Ammon's horn (tissue), 1 donor: ENCODE results near the gene FBLN2.

Experiments used
- DNase-seq: peaks from one replicate; pipeline ENCODE4 v3.0.0-alpha.2; 2016; ENCODE audit warnings: low spot score

The FBLN2 gene

DNA sequence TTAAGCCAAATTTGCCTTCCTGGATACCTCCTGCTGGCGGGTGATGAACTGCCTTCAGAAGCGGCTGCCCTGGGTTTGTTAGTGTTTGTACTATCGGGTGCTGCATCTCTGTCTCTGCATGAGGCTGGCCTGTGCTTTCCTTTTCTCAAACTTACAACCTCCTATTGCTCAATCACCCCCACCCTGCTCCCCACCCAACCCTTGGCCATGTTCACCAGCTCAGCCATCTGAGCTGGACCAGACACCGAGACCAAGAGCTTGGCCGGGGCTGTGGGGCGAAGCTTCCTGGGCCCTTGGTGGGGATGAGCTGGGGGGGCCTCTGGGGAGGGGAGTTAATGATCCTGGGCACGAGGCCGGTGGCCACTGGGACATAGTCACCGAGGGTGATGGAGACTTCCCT lies 16.8 kb upstream of the FBLN2 start:
- DNase-seq, result no peak

DNA sequence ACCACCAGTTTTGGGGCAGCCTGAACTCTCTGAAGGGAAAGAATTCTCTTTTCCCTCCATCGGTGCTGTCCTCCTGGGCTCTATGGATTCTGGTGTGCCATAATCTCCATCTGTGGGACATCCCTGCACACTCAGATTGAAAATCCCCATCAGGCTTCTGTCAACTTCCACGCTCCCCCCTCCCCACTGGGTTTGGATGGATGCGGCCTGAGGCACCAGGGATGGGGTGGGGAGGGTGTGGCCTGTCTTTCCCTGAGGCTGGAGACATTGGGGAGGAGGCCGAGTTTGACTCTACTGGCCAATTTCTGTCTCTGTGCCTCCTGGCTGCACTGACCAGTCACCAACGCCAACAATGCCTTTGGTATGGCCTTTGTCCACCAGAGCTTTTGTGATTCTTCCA lies 16.3 kb upstream of the FBLN2 start:
- DNase-seq, result no peak

DNA sequence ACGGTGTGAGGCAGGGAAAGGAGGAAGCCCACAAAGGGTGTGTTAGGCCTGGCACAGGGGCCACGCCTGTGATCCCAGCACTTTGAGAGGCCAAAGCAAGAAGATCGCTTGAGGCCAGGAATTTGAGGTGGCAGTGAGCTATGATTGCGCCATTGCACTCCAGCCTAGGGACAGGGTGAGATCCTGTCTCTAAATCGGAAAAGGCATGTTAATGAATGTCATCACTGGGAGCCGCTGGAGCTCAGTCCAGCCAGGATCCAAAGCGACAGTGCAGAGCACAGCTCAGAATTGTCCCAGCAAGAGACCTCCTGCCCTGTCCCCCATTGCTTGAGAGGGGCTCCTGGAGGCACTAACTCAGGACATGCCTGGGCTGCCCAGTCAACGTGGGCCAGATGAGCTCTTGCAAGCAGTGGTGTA lies 15.0 kb upstream of the FBLN2 start:
- DNase-seq, result no peak

DNA sequence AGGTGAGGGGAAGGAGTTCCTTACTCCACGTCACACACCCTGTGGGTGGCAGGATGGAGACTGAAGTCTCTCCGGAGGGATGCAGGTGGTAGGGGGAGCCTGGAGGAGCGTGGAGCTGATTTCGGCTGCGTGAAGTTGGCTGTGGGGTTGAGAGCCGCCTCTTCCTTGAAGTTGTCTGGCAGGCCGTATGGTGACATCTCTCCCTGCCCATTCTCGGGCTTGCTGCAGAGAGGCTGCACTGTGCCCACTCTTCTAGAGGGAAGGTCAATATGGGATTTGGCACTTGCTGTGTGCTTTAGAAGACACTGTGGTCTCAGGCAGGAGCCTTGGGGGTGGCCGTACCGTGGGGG lies 13.4 kb upstream of the FBLN2 start:
- no peak for DNase-seq

DNA sequence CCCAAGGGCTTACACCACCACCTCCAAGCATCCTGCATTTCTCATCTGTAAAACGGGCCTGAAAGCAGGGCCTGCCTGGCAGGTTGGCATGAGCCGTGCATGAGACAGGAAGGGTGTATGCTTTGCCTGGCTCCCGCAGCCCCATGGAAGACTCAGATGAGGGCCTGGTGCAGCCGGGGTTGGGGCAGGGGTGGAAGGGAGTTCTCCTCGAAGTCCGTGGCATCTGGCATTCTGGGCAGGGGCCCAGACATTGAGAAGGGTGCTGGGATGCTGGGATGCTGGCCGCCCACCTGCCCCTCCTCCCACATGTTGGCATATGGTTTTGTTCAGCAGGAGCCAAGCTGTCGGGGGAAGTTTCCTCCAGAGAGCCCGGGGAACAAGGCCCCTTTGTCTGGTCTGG lies 13.0 kb upstream of the FBLN2 start:
- DNase-seq, result peak; percentile 69

DNA sequence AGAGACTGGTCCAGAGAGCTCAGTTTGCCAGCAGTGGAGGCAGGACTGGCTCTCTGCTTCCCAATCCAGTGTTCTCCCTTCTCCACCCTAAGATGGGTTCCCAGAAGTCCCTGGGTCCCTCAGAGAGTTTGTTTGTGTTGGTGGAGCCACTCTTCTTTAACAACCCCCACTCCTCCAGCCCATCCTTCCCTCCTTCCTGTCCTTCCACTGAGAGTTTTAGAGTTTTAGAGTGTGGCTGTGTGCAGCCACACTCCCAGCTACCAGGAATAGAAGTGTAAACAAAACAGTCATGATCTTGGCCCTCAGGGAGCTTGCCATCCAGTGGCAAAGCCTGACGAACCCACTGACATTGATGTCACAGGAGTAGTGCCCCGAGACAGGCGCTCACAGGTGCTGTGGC lies 12.5 kb upstream of the FBLN2 start:
- DNase-seq, result no peak

DNA sequence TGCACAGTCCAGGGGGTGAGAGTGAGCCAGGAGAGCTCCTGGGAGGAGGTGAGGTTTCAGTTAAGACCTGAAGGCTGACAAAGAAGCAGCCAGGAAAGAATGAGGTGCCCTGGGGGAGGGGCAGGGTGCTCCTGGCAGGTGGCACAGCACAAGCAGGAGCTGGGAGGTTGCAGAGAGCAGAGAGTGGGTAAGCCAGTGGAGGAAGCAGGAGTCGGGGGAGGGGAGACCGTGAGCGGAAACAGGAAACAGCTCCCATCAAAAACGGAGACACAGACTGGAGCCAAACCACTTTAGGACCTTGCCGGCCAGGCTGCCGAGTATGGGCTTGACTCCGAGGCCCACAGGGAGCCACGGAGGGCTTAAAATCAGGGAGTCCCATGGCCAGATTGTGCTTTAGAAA lies 12.1 kb upstream of the FBLN2 start:
- DNase-seq, result no peak

DNA sequence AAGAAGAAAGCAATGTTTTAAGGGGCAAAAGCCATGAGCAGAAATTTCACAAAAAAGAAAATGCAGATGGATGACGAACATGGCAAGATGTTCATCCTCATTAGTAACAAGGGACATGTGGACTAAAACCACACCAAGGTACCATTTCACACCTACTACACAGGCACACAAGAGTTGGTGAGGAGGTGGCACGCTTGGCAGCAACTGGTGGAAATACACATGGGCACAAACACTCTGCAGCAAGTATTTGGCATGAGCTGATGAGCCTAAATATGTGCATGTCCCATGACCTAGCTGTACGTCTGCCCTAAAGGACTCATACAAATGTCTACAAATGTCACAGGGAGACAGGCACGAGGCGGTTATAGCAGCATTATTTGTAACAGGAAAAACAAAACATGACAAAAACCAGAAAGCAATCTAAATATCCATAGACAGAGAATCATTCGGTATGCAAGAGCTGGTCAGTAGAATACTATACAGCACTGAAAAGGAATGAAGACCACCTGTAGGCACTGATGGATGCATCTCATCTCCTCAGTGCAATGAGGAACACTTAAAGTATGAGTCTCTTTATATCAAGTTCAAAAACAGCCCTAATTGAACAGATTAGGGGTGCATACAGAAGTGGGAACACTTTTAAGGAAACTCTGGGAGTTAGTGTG lies 11.5 kb upstream of the FBLN2 start:
- peak; percentile 47 for DNase-seq

DNA sequence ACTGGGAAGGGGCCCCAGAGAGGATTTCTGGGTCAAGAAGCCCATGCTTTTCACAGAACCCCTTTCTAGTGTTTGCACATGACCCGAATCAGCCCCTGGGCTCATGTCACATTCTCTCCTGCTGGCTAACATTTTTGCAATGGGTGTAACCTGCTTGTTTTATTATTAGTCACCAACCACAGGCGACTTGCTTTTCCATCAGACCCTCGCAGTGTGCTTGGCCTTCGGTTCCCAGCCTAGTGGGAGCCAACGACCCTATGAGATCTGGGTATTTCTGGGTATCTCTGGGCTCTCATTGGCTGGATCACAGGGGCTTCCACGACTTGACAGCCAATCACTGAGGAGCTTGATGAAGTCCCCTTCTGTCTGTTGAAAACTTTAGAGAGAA lies 11.0 kb upstream of the FBLN2 start:
- DNase-seq, result no peak

DNA sequence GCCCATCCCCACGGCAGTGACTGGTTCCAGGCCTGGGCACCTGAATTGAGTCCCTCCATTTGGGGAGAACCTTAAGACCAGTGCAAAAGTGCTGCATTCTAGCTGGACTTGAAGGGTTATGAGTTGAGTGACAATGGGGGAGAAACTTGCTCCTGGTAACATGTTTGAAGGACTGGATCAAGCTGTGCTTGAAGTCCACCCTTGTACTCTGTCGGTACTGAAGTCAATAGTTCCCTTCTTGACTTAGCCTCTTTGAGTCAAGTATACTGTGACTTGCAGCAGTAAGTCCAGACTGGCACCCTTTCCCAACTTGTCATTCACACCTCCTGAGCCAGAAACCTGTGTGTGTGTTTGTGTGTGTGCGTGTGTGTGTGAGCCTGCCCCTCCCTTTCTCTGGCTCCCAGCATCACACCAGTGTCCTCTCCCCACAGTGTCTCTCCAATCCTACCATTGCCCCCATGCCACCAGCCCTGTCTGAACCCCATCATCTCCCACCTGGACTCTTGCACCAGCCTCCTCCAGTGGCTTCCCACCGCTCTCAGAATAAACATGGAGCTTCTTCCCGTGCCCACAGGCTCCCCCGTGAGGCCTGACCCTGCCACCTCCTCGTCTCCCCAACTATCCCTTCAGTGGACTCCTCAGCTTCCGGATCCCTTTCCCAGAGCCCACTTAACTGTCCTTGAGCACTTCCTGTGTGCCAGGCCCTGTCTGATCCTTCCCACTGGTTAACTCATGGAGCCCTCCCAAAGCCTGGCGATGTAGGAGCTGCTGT lies 10.2 kb upstream of the FBLN2 start:
- DNase-seq, result no peak

DNA sequence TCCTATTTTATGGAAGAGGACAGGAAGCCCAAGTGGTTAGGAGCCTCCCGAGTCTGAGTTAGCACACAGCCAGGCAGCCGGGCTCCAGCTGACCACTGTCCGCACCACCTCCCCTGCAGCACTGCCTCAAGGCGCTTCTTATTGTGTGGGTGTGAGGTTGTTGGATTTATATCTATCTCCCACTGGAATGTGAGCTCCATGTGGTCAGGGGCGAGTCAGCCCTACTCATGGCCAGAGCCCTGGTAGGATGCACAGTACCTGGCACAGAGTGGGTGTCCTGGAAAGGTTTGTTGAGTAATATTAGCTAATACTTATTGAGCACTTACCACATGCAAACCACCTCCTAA lies 9.7 kb upstream of the FBLN2 start:
- no peak for DNase-seq

DNA sequence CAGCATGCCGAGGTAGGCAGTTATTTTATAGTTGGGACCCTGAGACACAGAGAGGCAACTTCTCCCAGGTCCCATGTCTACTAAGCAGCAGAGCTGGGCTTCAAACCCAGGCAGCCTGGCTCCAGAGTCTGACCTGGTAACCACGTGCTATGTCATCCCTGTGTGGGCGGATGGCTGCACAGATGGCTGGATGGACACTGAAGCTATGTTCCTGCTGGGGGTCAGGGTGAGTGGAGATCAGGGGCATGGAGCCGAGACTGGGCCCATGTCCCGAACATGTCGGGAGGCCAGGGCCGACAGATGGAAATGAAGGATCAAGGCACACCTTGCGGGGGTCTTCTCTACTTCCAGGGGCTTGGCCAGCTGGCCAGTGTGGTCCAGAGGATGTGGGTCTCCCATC lies 9.3 kb upstream of the FBLN2 start:
- no peak for DNase-seq

DNA sequence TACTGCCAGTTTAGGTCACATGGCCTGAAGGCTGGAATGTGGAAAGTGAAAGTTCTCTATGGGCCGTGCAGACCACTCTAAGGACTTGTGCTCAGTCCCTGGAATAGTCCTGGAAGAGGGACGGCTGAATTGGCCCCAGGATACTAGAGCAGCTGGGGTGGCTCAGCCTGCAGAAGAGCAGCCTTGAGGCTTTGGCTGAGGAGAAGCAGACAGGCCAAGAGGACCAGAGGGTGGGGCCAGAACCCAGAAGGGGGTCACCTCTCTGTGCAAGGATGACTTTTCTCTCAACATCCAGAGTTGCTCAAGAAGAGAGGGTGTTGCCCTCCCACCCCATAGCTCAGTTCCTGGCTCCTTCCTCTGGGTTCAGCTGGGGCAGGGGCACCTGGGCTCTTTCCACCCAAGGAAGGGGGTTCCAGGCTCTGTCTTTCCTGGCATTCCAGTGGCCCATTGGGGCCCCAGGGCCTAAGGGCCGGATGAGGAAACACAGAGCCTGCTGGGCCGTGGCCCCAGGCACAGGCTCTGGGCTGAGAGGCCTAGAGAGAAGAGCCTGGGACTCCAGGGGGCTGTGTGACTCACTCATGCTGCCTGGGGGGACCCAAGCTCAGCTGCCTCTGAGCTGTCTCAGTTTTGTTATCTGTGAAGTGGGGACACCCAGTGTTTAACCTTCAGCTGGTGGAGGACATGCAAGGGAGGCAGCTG lies 8.5 kb upstream of the FBLN2 start:
- no peak for DNase-seq

DNA sequence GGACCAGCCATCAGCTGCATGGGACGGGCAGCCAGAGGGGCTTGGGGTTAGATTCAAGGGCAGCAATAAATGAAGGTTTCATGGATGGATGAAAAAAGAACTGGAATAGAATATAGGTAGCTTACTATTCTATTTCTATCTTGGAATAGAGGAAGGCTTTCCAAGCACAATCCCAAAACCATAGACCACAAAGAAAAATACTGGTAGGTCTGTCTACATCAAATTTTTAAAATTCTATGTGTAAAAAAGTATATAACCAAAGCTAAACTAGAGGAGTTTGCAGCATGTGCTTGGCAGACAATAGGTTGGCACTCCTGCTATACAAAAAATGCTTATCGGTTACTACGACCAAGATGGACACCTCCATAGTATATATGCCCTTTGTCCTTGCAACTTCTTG lies 7.2 kb upstream of the FBLN2 start:
- no peak for DNase-seq

DNA sequence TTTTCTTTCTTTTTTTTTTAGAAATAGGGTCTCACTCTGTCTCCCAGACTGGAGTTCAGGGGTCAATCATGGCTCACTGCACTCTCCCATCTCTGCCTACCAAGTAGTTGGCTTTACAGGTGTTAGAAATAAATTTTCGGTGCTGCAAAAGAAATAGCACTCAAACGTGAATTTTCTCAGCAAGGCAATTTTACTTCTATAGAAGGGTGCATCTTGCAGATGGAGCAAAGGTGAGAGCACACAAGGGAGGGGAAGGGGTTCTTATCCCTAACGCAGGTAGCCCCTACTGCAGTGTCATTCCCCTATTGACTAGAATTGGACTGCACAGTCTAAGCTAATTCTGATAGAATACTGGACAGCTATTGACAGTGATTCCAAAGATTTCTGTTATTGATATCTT lies 6.8 kb upstream of the FBLN2 start:
- no peak for DNase-seq

DNA sequence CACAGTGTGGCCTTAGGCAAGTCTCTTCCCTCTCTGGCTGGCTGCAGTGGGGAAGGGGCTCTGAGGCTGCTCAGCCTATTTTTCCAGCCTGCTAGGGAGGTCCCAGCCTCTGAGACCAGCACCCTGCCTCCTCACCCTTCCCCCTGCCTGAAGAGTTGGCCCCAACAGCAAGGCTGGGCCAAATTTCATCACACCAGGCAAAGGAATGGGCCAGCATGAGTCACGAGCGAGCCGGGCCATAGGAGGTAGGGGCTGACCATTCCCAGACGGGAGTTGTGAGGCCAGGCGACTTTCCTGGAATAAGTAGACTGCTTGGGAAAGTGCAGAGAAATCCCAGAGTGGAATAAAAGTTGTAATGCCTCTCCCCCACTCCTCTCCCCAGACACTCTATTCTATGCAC lies 5.7 kb upstream of the FBLN2 start:
- no peak for DNase-seq

DNA sequence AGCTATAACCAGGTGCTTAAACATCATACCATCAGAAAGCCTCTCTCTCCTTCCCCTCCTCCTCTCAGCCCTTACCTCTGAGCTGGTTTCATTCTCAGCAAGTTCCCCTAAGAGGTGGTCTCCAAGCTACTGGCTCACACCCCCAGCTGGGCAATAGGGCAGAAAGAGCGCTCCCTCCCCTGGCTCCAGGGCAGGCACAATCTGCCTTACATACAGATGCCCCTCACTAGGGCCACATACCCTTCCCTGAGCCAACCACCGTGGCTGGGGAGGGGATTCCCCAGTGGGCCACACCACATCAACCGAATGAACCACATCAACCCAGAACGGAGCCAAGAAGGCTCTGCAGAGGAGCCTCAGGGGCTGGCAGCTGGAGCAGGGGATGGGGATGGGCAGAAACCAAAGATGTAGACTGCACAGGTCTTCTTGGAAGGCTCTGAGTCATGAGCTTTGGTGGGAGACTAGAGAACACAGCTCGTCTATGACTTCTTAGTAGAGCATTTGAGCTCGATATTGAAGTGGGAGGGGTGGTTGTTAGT lies 4.6 kb upstream of the FBLN2 start:
- no peak for DNase-seq

DNA sequence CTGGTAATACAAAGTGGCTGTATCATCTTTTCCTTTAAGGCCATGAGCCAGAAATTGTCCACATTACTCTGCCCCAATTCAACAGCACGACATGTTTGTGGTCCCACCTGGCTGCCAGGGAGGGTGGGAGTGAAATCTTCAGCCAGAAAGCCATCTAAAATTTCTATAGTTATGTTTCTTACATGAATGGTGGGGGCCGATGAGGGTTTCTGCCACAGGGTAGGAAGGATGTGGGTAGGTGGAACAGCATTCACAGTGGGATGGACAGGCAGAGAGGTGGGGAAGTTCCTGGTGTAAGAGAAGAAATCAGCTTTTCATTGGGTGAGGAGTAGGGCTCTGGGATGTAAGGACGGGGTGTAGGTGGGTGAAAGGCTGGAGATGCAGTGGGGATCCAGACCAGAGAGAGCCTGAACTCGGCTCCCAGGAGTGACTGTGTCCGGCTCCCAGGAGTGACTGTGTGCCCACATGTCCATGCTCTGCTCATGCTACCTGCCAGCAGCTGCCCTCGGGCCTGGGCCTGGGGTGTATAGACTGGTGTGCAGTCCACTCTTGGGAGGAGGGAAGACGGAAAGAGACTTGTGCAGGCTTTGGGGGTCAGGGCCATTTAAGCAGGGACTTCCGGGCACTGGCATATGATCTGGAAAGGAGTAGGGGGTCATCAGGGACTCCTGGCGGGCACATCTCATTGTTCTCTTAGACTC lies 3.8 kb upstream of the FBLN2 start:
- no peak for DNase-seq

DNA sequence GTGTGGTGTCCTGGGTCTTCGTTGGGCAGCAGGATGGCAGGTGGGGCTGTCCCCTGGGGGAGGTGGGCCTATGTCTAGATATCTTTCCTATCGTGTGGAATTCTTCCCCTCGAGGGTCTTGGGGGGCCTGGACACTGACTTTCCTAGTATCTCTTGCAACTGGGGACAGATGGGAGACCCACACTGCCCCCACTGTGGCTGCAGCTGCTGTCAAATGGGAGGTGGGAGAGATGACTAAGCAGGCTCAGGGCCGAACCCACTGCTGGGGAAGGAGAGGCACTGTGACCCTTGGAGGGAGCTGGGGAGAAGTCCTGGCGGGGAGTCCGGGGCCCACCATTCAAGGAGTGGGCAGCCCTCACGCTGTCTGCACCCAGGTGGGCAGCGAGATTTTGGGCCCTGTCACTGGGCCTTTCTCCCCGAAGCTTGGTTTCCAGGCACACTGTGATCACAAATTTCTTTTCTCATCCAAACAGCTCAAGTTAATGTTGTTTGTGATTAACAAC lies 2.9 kb upstream of the FBLN2 start:
- DNase-seq, result no peak

DNA sequence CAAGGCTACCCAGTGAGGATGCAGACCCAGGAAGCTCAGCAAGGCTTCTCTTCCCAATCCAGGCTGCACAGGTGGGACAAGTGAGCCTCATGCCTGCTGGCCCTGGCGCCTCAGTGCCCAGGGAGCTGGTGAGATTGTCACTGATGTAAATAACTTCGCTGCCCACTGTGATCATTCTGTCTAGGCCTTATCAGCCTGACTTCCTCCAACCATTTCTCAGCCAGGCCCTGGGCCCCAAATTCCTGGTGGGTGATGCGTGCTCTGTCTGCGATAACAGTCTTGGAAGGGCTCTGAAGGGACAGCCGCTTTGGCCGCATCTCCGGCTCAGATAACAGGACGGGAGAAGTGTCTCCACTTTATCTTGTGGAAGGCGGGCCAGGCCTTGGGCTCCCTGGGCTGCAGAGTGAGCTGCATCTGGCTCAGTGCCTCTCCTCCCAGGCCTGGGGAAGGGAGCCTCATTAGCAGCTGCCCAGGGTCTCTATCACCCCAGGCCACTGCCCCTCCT lies 2.2 kb upstream of the FBLN2 start:
- no peak for DNase-seq

DNA sequence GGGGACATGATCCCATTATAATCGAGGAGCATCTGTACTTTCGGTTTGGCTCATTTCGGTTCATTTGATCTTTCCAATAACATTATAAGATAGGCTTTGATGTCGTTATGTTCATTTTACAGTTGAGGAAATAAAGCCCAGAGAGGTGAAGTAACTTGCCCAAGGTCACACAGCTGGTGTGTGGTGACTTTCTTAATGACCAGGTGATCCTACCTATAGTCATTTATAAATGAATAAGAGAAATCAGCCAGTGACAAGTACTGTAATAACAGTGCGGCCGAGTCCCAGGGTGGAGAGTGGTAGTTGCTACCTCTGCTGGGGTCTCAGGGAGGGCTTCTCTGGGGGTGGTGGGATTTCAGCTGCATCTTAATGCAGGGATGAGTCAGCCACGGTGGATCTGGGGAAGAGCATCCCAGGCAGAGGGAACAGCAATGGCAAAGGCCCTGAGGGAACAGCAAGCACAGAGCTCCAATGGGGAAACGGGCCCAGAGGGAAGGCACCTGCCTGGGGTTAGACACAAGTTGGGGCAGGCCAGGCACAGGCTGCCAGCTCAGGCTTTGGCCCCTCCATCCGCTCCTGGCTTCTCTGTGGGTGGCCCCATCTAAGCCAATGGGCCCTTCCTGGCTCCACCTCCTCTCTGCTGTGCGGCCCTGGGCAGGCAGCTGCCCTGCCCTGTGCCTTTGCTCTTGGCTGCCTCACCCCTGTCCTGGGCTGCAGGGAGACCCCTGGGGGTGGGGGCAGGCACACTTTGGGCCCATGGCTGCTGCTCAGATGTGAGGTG lies 1.1 kb upstream of the FBLN2 start:
- DNase-seq, result no peak
